Measurements from ENCODE around the gene LRRC36. TPM values are rescaled to one million over a fixed set of nuclear protein-coding genes. Genes with fewer than 3 reads are reported as not detected.

Gene LRRC36
- total and polyA plus RNA-seq, 9 of the 15 experiments (the other 6 are each of a cell fraction or from before 2014, with no cell fraction given), result 0.09 to 0.40 (median 0.17) TPM; not detected in 1

DNA sequence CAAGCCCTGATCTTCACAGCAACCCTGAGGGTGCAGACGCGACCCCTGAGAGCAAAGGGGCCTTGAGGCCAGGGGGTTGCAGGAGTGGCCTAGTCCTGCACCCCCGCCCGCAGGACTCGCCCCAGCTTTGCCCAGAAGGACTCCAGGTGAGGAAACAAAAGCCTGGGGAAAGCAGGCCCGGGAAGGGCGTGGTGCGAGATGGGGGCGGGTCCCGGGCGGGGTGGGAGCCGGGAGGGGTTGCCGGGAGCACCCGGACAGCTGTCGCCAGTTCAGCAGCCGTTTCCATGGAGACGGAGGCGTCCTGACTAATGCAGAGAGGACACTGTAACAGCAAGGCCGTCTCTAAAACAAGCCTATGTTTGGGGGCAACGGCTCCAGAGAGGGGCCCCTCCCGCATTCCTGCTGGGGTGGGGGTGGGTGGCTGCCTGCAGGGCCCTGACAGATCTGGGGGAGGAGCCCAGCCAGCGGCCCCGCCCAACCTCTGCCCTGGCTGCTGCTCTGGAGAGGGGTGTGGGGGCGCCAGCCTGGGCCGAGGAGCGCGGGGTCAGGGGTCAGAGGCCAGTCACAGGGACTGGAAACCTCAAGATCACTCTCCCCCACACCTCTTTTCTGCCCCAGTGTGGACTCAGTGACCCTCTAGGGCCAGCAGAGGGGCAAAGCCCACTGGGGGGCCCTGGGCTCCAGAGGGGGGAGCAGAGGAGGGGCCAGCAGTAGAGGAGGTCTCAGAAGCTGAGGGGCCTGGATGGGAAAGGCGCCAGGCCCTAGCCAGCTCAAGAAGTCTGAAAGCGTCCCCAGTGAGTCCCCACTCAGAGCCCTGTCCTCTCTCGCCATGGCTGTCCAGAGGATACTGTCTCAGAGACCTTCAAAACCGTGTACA lies 69.8 kb downstream of the LRRC36 start (continued):
- TF ChIP-seq, protein P1, sequence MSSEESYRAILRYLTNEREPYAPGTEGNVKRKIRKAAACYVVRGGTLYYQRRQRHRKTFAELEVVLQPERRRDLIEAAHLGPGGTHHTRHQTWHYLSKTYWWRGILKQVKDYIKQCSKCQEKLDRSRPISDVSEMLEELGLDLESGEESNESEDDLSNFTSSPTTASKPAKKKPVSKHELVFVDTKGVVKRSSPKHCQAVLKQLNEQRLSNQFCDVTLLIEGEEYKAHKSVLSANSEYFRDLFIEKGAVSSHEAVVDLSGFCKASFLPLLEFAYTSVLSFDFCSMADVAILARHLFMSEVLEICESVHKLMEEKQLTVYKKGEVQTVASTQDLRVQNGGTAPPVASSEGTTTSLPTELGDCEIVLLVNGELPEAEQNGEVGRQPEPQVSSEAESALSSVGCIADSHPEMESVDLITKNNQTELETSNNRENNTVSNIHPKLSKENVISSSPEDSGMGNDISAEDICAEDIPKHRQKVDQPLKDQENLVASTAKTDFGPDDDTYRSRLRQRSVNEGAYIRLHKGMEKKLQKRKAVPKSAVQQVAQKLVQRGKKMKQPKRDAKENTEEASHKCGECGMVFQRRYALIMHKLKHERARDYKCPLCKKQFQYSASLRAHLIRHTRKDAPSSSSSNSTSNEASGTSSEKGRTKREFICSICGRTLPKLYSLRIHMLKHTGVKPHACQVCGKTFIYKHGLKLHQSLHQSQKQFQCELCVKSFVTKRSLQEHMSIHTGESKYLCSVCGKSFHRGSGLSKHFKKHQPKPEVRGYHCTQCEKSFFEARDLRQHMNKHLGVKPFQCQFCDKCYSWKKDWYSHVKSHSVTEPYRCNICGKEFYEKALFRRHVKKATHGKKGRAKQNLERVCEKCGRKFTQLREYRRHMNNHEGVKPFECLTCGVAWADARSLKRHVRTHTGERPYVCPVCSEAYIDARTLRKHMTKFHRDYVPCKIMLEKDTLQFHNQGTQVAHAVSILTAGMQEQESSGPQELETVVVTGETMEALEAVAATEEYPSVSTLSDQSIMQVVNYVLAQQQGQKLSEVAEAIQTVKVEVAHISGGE (CRISPR knock-in tag; IDR thresholded peaks at IDR 0.05), result peak in 1 of 3 experiments; percentile 60; a peak in 1 of 6 replicates
- no peak for TF ChIP-seq JUN (IDR thresholded peaks at IDR 0.05; ENCODE audit: borderline replicate concordance, low read depth, low read length)
- no peak for TF ChIP-seq JUN (CRISPR knock-in tag; IDR thresholded peaks at IDR 0.05; ENCODE audit: borderline replicate concordance)
- no peak for TF ChIP-seq C11orf30 (IDR thresholded peaks at IDR 0.05; ENCODE audit: low read depth)
- TF ChIP-seq SNRNP70 (optimal IDR thresholded peaks at IDR 0.05; ENCODE audit: low read depth, low read length), result no peak
- TF ChIP-seq MXI1 (IDR thresholded peaks at IDR 0.05; ENCODE audit: low read depth, low read length), result peak; percentile 77
- no peak for TF ChIP-seq NBN (IDR thresholded peaks at IDR 0.05; ENCODE audit: low read depth)
- TF ChIP-seq POLR2G (IDR thresholded peaks at IDR 0.05; ENCODE audit: low read depth, low read length), result no peak
- no peak for TF ChIP-seq ZKSCAN8 (CRISPR knock-in tag; IDR thresholded peaks at IDR 0.05)
- no peak for TF ChIP-seq SIN3B (IDR thresholded peaks at IDR 0.05; ENCODE audit: low read depth)
- no peak for TF ChIP-seq ZNF324 (CRISPR knock-in tag; IDR thresholded peaks at IDR 0.05)
- no peak for TF ChIP-seq ZC3H11A (IDR thresholded peaks at IDR 0.05; ENCODE audit: low read depth, low read length)
- TF ChIP-seq, protein P2, sequence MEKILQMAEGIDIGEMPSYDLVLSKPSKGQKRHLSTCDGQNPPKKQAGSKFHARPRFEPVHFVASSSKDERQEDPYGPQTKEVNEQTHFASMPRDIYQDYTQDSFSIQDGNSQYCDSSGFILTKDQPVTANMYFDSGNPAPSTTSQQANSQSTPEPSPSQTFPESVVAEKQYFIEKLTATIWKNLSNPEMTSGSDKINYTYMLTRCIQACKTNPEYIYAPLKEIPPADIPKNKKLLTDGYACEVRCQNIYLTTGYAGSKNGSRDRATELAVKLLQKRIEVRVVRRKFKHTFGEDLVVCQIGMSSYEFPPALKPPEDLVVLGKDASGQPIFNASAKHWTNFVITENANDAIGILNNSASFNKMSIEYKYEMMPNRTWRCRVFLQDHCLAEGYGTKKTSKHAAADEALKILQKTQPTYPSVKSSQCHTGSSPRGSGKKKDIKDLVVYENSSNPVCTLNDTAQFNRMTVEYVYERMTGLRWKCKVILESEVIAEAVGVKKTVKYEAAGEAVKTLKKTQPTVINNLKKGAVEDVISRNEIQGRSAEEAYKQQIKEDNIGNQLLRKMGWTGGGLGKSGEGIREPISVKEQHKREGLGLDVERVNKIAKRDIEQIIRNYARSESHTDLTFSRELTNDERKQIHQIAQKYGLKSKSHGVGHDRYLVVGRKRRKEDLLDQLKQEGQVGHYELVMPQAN (IDR thresholded peaks at IDR 0.05; ENCODE audit: borderline replicate concordance), result 0 out of 2 replicates have a peak, but pooled peaks have one; percentile 33
- no peak for TF ChIP-seq JUND (IDR thresholded peaks at IDR 0.05; ENCODE audit: borderline replicate concordance, low read depth, low read length)
- TF ChIP-seq JUND (tag; IDR thresholded peaks at IDR 0.05; ENCODE audit: borderline replicate concordance, low read depth, low read length), result no peak
- no peak for TF ChIP-seq ZNF766 (CRISPR knock-in tag; conservative IDR thresholded peaks at IDR 0.05)
- TF ChIP-seq, protein P3, sequence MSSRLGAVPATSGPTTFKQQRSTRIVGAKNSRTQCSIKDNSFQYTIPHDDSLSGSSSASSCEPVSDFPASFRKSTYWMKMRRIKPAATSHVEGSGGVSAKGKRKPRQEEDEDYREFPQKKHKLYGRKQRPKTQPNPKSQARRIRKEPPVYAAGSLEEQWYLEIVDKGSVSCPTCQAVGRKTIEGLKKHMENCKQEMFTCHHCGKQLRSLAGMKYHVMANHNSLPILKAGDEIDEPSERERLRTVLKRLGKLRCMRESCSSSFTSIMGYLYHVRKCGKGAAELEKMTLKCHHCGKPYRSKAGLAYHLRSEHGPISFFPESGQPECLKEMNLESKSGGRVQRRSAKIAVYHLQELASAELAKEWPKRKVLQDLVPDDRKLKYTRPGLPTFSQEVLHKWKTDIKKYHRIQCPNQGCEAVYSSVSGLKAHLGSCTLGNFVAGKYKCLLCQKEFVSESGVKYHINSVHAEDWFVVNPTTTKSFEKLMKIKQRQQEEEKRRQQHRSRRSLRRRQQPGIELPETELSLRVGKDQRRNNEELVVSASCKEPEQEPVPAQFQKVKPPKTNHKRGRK (tag; IDR thresholded peaks at IDR 0.05), result no peak
- no peak for TF ChIP-seq CSDE1 (IDR thresholded peaks at IDR 0.05)
- peak; percentile 19; the same call in 1 of the 2 replicates for TF ChIP-seq CBFA2T3 (IDR thresholded peaks at IDR 0.05)
- TF ChIP-seq CREB1 (IDR thresholded peaks at IDR 0.05), result 0 out of 2 replicates have a peak, but pooled peaks have one; percentile 13
- no peak for TF ChIP-seq CREB1 (CRISPR knock-in tag; IDR thresholded peaks at IDR 0.05)
- TF ChIP-seq PTTG1 (tag; IDR thresholded peaks at IDR 0.05; ENCODE audit: low read depth), result no peak

Data from K562 (cell line).